Rectal smooth muscle tissue (tissue), 1 donor: ENCODE results near the gene NDUFS6.

Experiments
- H3K27ac ChIP-seq: one replicate; pipeline ENCODE4 v1.7.0; 2013; ENCODE audit warnings: low read depth, low read length, inconsistent platforms
- H3K27me3 ChIP-seq: one replicate; pipeline ENCODE4 v1.7.0; 2013; ENCODE audit warnings: low read length; ENCODE audit not compliant: control insufficient read depth, insufficient read depth
- H3K36me3 ChIP-seq: one replicate; pipeline ENCODE4 v1.7.0; 2013; ENCODE audit warnings: low read length; ENCODE audit not compliant: control insufficient read depth, insufficient read depth
- H3K4me1 ChIP-seq: one replicate; pipeline ENCODE4 v1.7.0; 2013; ENCODE audit warnings: low read length; ENCODE audit not compliant: control insufficient read depth, insufficient read depth
- H3K4me3 ChIP-seq: one replicate; pipeline ENCODE4 v1.7.0; 2013; ENCODE audit warnings: low read length
- H3K9ac ChIP-seq: one replicate; pipeline ENCODE4 v1.7.0; 2013; ENCODE audit warnings: low read length

Gene NDUFS6

DNA sequence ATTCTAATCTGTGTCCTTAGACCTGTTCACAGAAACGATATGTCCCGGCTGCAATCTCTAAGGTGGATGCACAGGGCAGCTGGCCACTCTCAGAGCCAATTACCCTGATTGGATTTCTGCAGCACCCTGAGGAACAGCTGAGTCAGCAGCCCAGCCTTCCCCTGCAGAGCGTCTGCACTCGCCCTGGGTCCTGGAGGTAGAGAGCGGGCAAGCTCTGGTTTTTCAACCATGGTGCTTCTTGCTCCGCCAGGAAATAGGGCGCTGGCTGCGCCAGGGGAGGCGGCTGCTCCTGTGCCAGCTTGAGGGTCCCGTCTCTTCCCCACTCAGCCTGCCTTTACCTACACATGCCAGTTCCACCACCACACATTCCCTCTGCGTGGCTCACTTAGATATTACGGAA, 19.2 kb downstream of the NDUFS6 start:
- H3K27me3 ChIP-seq: no peaks in the 10 kb centered on the region
- H3K27ac ChIP-seq: no peak overlapping the region
- peaks cover 27% of the 10 kb centered on the region for H3K36me3 ChIP-seq
- H3K4me1 ChIP-seq: no peaks in the 10 kb centered on the region
- no peak overlapping the region for H3K4me3 ChIP-seq
- no peak overlapping the region for H3K9ac ChIP-seq

DNA sequence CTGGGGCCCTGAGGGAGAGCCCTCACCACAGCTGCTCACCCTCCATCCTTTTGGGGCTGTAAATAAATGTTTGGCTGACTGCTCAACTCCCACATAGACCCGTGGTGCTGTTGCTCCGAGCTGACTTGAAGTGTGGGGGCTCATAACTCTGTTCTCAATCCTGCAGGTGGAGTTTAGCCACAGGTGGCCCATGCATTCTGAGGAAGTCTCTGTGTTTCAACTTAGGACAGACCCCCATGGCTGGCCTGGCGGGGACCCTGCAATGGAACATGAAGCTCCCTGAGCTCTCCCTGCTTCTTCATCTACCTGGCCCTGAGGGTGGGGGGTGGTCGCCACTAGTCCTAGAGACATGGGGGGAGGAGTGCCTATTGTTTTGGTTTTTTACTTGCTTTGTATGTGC, 19.7 kb downstream of the NDUFS6 start:
- no peaks in the 10 kb centered on the region for H3K27me3 ChIP-seq
- H3K4me1 ChIP-seq: no peaks in the 10 kb centered on the region
- H3K27ac ChIP-seq: no peak overlapping the region
- H3K36me3 ChIP-seq: peaks cover 24% of the 10 kb centered on the region
- H3K9ac ChIP-seq: no peak overlapping the region
- no peak overlapping the region for H3K4me3 ChIP-seq

DNA sequence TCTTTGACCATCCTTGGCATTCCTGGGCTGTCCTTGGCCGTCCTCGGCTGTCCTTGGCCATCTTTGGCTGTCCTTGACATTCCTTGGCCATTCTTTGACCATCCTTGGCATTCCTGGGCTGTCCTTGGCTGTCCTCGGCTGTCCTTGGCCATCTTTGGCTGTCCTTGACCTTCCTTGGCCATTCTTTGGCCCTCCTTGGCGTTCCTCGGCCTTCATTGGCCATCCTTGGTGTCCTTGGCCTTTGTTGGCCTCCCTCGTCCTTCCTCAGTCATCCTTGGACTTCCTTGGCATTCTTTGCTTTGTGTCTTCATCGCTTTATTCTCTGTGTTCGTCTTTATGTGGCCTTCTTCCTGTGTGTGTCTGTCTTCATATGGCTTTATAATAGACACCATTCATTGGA, 20.7 kb downstream of the NDUFS6 start:
- Histone ChIP-seq H3K4me3 (no peak overlapping the region), H3K9ac (no peak overlapping the region), H3K27me3 (no peaks in the 10 kb centered on the region), H3K4me1 (no peaks in the 10 kb centered on the region), H3K36me3 (peaks cover 18% of the 10 kb centered on the region), H3K27ac (no peak overlapping the region)

DNA sequence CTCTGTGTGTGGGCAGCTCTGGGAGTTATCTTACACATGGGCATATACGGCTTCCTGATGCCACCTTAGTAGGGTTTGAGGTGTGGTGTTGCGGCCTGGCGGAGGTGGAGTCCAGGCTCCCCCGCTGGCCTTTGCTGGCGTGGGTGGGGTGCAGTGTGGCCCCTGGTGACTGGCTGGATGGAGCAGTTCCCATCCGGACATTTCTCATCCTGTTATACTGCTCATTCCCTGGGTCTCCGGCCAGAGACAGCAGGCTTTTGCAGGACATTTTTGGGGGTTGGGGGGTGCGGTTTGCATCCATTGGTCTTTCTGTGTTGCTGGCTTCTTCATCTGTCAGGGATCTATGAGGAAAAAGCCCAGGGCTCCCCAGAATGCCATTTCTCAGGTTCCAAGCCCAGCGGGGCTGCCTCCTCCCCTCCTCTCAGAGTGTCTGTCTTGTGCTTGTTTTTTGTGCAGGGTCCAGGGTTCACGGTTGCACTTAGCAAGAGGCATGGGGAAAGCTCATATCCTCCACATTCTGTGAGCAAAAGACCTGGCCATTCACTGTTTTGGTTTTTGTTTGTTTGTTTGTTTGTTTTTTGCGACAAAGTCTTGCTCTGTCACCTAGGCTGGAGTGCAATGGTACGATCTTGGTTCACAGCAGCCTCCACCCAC, 22.3 kb downstream of the NDUFS6 start:
- Histone ChIP-seq H3K4me1 (no peaks in the 10 kb centered on the region), H3K4me3 (no peak overlapping the region), H3K27ac (no peak overlapping the region), H3K36me3 (peaks cover 18% of the 10 kb centered on the region), H3K27me3 (no peaks in the 10 kb centered on the region), H3K9ac (no peak overlapping the region)

DNA sequence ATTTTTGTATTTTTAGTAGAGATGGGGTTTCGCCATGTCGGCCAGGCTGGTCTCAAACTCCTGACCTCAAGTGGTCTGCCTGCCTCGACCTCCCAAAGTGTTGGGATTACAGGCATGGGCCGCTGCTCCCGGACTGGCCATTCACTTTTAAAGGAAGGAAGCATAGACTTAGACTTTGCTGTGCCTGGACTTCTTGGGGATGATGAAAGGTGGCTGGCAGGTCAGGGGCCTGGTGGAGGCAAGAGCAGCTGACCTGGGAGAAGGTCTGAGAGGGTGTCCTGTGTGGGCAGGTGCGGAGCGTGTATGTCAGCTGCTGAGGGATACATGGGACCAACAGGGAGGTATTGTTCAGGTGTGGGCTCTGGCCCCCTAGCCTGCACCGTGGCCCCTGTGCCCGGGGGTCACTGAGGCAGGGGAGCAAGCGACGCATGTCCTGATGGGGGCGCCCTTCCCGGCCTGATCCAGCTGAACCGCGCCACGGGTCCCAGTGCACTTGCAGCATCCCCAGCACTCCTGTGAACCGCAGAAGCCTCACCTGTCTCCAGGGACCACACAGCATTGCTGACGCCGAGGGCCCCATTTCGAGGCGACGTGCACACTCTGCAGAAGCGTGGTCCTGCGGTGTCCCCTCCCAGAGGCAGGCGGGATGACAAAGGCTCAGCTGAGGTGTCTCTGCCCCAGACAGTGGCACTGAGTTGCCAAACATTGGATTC, 23.1 kb downstream of the NDUFS6 start:
- H3K27ac ChIP-seq: no peak overlapping the region
- peaks cover 18% of the 10 kb centered on the region for H3K36me3 ChIP-seq
- H3K4me1 ChIP-seq: no peaks in the 10 kb centered on the region
- H3K27me3 ChIP-seq: no peaks in the 10 kb centered on the region
- no peak overlapping the region for H3K9ac ChIP-seq
- H3K4me3 ChIP-seq: no peak overlapping the region

DNA sequence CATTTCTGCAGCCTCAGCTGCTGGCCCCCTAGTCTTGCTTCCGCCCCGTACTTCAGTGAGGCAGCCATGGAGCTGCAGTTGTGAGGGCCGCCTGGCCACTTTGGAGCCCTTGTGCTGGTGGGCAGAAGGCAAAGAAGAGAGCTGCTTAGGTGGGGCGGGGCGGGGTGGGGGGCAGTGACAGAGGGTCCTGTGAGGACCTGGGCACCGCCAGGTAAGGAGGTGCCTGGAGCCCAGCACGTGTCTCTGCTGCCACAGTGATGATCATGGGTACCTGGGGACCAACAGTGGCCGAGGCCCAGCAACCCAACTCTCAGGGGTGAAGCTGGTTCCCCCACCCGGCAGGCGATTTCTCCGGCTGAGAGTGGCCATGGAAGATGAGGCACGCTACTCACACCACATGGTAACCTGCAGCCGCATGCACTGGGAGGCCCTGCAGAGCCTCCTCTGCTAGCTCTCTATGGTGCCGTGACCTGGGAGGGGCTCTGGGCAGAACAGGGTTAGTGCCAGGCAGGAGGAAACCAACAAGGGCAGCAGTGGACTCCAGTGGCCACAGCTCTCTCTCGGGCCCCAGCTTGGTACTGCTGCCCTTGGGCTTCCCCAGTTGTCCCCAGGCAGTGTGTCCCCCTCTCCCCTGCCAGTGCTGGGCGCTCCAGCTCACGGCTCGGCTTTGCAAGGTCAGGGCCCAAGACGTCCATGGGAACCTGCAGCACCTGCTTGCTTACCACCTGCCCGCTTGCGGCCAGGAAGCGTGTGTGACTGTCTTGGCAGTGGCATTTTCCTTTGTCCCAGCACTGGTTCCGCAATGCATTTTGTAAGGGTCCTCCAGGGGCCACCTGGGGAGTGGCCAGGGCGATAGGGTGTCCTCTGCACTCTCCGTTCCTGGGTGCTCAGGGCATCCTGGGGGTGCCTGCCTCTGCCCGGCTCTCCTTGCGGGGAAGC, 24.0 kb downstream of the NDUFS6 start:
- no peaks in the 10 kb centered on the region for H3K27me3 ChIP-seq
- H3K36me3 ChIP-seq: peaks cover 17% of the 10 kb centered on the region
- H3K9ac ChIP-seq: no peak overlapping the region
- no peak overlapping the region for H3K4me3 ChIP-seq
- H3K4me1 ChIP-seq: no peaks in the 10 kb centered on the region
- no peak overlapping the region for H3K27ac ChIP-seq

DNA sequence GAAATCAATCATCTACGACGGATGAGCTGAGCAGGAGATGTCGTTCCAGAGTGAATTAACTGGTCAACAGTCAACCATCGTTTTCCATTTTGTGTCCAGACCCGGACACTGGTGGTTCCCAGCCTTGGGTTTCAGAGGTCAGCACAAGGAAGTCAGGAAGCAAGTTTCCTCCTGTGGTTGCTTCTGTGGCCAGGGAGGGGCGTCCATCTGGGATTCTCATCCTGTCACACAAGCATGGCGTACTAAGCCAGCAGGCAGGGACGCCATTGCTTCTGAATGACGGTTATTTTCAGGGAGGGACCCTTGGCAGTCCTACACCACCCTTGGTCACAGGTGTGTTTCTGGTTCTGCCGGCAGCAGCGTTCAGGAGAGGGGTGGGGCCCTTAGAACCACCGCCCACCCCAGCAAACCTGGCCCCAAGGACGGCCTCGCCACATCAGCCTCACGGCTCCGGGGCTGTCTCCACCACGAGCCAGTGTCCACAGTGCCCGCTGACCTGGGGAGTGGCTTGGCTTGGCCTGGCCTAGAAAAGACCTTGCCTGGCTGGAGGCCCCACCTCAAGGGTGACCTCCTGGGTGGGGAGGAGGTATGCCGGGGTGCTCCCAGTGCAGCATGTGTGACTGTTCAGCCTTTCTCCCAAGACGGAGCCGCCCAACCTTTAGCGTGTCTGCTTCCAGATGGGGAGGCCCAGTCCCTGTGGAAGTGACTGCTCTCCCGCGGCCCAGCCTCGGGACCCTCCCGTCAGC, 25.2 kb downstream of the NDUFS6 start:
- Histone ChIP-seq H3K27ac (no peak overlapping the region), H3K4me1 (no peaks in the 10 kb centered on the region), H3K36me3 (peaks cover 6% of the 10 kb centered on the region), H3K4me3 (no peak overlapping the region), H3K9ac (no peak overlapping the region), H3K27me3 (no peaks in the 10 kb centered on the region)

DNA sequence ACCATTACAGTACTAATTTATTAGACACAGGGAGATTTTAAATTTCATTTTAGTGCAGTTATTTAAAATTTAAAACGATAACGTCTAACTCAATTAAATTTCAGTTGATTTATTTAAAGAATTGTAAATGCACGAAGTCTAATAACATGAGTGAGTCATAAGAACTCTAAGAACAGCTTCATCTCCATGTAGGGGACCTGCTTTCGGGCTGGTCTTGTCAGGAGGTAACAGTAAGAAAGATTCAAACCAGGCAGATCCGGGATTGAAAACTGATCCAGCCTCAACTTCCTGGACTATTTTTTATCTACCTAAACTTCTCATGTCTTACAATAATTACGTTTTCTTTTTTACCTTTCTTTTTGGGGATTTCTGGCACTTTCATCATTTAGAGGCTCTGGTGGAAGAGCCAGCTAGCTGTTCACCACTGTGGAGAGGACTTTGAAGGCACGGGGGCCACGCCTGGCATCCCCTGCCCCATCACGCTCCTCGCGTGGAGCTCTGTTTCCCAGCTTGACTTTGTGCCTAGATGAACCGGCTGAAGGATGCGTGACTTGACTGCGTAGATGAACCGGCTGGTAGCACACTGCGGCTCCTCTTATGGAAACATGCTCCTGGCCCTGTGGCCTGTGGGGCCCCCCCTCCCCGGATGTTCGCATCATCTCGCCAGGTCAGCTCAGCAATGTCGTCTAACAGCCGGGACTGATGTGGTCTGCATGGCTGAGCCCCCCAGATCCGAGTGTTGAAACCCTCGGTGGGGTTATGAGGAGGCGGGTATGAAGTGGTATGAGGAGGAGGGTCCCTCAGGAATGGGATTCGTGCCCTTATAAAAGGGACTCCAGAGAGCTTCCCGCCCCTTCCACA, 26.0 kb downstream of the NDUFS6 start:
- Histone ChIP-seq H3K9ac (no peak overlapping the region), H3K27me3 (no peaks in the 10 kb centered on the region), H3K36me3 (peaks cover 3% of the 10 kb centered on the region), H3K4me3 (no peak overlapping the region), H3K27ac (no peak overlapping the region), H3K4me1 (no peaks in the 10 kb centered on the region)

DNA sequence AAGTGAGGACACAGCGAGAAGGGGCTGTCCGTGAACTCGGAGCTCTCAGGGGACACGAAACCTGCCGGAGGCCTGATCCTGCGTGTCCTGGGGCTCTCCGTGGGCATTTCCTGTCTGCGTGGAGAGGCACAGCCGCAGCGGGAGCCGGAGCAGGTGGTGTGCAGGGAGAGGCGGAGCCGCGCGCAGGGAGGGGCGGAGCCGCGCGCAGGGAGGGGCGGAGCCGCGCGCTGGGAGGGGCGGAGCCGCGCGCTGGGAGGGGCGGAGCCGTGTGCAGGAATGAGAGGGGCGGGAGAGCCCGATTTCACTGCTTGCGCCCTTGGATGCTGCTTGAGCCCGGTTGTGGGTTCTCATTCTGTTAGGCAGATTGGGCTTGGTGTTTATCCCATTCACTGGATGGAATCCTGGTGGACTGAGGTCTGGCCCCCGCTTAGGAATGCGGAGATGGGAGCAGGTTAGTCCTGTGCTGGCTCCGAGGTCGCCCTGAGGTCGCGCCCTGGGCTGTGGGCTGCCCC, 26.7 kb downstream of the NDUFS6 start:
- no peak overlapping the region for H3K27ac ChIP-seq
- H3K9ac ChIP-seq: no peak overlapping the region
- no peak overlapping the region for H3K4me3 ChIP-seq
- H3K27me3 ChIP-seq: peaks cover 2% of the 10 kb centered on the region
- H3K4me1 ChIP-seq: no peaks in the 10 kb centered on the region
- H3K36me3 ChIP-seq: peaks cover 3% of the 10 kb centered on the region

DNA sequence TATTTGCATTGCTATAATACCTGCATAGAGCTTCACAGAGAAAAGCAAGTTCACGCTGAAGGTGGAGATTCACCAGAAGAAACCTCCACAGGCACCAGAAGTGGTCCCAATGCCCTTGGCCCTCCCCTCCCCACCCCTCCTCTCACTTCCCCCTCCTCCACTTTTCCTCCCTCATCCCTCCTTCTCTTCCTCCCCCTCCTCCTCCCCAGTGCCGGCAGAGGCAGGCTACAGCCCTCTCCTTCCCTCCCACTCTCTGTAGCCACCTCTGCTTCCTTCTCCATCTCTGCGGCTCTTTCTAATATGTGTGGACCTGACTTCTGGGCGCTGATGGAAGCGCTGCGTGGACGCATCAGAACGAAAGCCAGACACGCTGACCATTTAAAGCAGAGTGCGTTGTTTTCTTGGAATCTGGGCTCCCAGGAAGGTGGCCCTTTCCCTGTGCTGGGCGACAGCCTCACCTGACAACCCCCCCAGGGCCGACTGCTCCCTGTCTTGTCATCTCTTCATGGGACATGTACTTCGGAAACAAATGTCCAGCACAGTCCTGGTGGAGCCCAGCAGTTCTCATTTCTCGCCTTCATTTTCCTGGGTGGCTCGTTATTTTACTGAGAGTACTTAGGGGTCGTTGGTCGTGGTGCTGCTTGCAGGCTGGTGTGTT, 29.5 kb downstream of the NDUFS6 start:
- Histone ChIP-seq H3K27ac (no peak overlapping the region), H3K4me3 (no peak overlapping the region), H3K27me3 (peaks cover 2% of the 10 kb centered on the region), H3K36me3 (no peaks in the 10 kb centered on the region), H3K9ac (no peak overlapping the region), H3K4me1 (no peaks in the 10 kb centered on the region)

DNA sequence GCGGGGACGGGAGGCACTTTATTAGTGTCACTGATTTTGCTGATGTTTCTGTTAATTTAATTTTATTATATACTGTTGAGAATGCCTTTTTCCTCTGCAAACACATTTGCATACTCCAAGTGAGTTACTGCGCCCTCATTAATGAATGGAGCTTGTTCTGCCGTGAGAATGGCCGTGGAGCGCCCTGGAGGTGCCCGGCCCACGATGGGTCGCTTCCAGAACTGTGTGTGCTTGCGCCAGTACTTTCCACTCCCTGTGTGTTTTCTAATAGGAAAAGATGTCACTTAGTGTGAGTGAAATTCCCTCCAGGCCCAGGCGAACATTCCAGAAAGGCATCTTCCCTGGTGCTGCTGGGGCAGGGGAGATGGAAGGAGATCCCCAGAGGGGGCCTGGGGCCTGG, 30.1 kb downstream of the NDUFS6 start:
- Histone ChIP-seq H3K4me3 (no peak overlapping the region), H3K27me3 (peaks cover 2% of the 10 kb centered on the region), H3K36me3 (no peaks in the 10 kb centered on the region), H3K9ac (no peak overlapping the region), H3K4me1 (no peaks in the 10 kb centered on the region), H3K27ac (no peak overlapping the region)
